Glutamatergic neuron (in vitro differentiated cells): ENCODE measurements around the gene HPSE2. TPM values are rescaled to one million over a fixed set of nuclear protein-coding genes. Genes with fewer than 3 reads are reported as not detected.

Source experiments
- DNase-seq: peaks from one replicate; pipeline ENCODE4 v3.0.0; 2022
- H3K27ac Mint-ChIP-seq: one replicate; pipeline ENCODE4 v1.8.0; 2020; ENCODE audit warnings: mild to moderate bottlenecking, mixed read lengths, inconsistent platforms; ENCODE audit not compliant: unreplicated experiment
- H3K27me3 Mint-ChIP-seq: one replicate; pipeline ENCODE4 v1.8.0; 2020; ENCODE audit warnings: mild to moderate bottlenecking, moderate library complexity, mixed read lengths, inconsistent platforms; ENCODE audit not compliant: unreplicated experiment
- H3K36me3 Mint-ChIP-seq: one replicate; pipeline ENCODE4 v1.8.0; 2020; ENCODE audit warnings: mild to moderate bottlenecking, mixed read lengths, inconsistent platforms; ENCODE audit not compliant: unreplicated experiment
- H3K4me1 Mint-ChIP-seq: one replicate; pipeline ENCODE4 v1.8.0; 2020; ENCODE audit warnings: mild to moderate bottlenecking, low read depth, mixed read lengths, inconsistent platforms; ENCODE audit not compliant: unreplicated experiment
- H3K4me3 Mint-ChIP-seq: one replicate; pipeline ENCODE4 v1.8.0; 2020; ENCODE audit warnings: mild to moderate bottlenecking, mixed read lengths, inconsistent platforms; ENCODE audit not compliant: unreplicated experiment
- H3K9me3 Mint-ChIP-seq: one replicate; pipeline ENCODE4 v1.8.0; 2020; ENCODE audit warnings: mild to moderate bottlenecking, moderate library complexity, mixed read lengths, inconsistent platforms; ENCODE audit not compliant: unreplicated experiment
- CTCF ChIP-seq: fragments of 200-600 bp; sonication (generic); IDR thresholded peaks from one replicate; pipeline ENCODE4 v1.5.0; 2021; ENCODE audit not compliant: partially characterized antibody, unreplicated experiment
- total RNA-seq: library from RNA; stranded (reverse); fragmentation: NEBNext Ultra II Directional; extraction: Animal tissue kit (Norgen Biotek cat#: 25700); gene quantifications from one replicate; pipeline ENCODE4 v1.2.1, GENCODE V29; 2021; ENCODE audit not compliant: unreplicated experiment

HPSE2 gene
- total RNA-seq, 1 donor from 2014 or later, result not detected

GRCh38 chr10:99123851-99124250, 111.8 kb downstream of the HPSE2 start:
- H3K27me3 Mint-ChIP-seq, result no peaks in the 10 kb centered on the region
- H3K4me3 Mint-ChIP-seq, result no peak overlapping the region
- no peaks in the 10 kb centered on the region for H3K4me1 Mint-ChIP-seq
- no peak overlapping the region for H3K27ac Mint-ChIP-seq
- H3K36me3 Mint-ChIP-seq, result peaks cover 4% of the 10 kb centered on the region
- peaks cover 5% of the 10 kb centered on the region for H3K9me3 Mint-ChIP-seq
- no peak for TF ChIP-seq CTCF
- DNase-seq, result no peak

- H3K4me1 Mint-ChIP-seq, result no peaks in the 10 kb centered on the region
- peaks cover 5% of the 10 kb centered on the region for H3K9me3 Mint-ChIP-seq
- no peaks in the 10 kb centered on the region for H3K27me3 Mint-ChIP-seq
- no peak for DNase-seq
- H3K4me3 Mint-ChIP-seq, result no peak overlapping the region
- H3K27ac Mint-ChIP-seq, result no peak overlapping the region
- TF ChIP-seq CTCF, result no peak
- H3K36me3 Mint-ChIP-seq, result peaks cover 4% of the 10 kb centered on the region
Observed at GRCh38 chr10:99123336-99123735, 112.3 kb downstream of the HPSE2 start.

GRCh38 chr10:99119258-99119748, 116.3 kb downstream of the HPSE2 start:
- peaks cover 4% of the 10 kb centered on the region for H3K36me3 Mint-ChIP-seq
- DNase-seq, result no peak
- no peak overlapping the region for H3K27ac Mint-ChIP-seq
- peaks cover 5% of the 10 kb centered on the region for H3K9me3 Mint-ChIP-seq
- H3K27me3 Mint-ChIP-seq, result no peaks in the 10 kb centered on the region
- no peak for TF ChIP-seq CTCF
- no peak overlapping the region for H3K4me3 Mint-ChIP-seq
- H3K4me1 Mint-ChIP-seq, result no peaks in the 10 kb centered on the region

GRCh38 chr10:99115703-99116102, 119.9 kb downstream of the HPSE2 start:
- H3K27me3 Mint-ChIP-seq, result peaks cover 3% of the 10 kb centered on the region
- peaks cover 3% of the 10 kb centered on the region for H3K9me3 Mint-ChIP-seq
- no peaks in the 10 kb centered on the region for H3K4me1 Mint-ChIP-seq
- no peak overlapping the region for H3K4me3 Mint-ChIP-seq
- TF ChIP-seq CTCF, result no peak
- no peaks in the 10 kb centered on the region for H3K36me3 Mint-ChIP-seq
- no peak for DNase-seq
- H3K27ac Mint-ChIP-seq, result no peak overlapping the region

GRCh38 chr10:99085358-99085757, 150.3 kb downstream of the HPSE2 start:
- H3K27ac Mint-ChIP-seq, result no peak overlapping the region
- no peaks in the 10 kb centered on the region for H3K27me3 Mint-ChIP-seq
- H3K4me1 Mint-ChIP-seq, result no peaks in the 10 kb centered on the region
- DNase-seq, result no peak
- no peaks in the 10 kb centered on the region for H3K36me3 Mint-ChIP-seq
- no peak overlapping the region for H3K4me3 Mint-ChIP-seq
- peaks cover 2% of the 10 kb centered on the region for H3K9me3 Mint-ChIP-seq
- no peak for TF ChIP-seq CTCF
